ENCODE results near the gene TMEM235. TPM values are rescaled to one million over a fixed set of nuclear protein-coding genes. Genes with fewer than 3 reads are reported as not detected.

Gene TMEM235
- not detected in 2 replicates for total RNA-seq

- DNase-seq (ENCODE audit: low read depth): no peak
Observed at GRCh38 chr17:78230996-78231935, at the start of gene TMEM235. TMEM235 (plus strand) TSS chr17:78231631; CDS start chr17:78232024, 393 bp downstream.

GRCh38 chr17:78182504-78182903 lies 48.9 kb upstream of the TMEM235 start:
- DNase-seq (ENCODE audit: low read depth): no peak

- DNase-seq (ENCODE audit: low read depth): no peak
Observed at GRCh38 chr17:78183916-78184315, 47.5 kb upstream of the TMEM235 start.

DNA sequence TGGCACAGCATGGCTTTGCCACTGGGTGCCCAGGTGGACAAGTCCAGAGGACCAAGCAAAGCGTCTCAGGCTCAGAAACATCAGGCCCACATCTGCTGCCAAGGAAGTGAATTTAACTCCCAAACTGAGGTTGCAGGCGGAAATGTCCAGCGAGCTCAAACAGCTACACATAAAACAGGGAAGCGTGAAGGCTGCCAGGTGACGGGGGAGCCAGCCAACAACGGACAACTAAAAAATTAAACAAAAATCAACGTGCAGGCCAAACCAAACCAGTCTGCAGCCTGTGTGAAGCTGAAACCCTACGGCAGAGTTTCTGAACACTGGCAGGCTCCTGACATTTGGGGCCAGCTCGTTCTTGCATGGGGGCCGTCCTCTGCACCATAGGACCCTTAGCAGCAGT lies 47.1 kb upstream of the TMEM235 start:
- DNase-seq (ENCODE audit: low read depth): no peak

DNA sequence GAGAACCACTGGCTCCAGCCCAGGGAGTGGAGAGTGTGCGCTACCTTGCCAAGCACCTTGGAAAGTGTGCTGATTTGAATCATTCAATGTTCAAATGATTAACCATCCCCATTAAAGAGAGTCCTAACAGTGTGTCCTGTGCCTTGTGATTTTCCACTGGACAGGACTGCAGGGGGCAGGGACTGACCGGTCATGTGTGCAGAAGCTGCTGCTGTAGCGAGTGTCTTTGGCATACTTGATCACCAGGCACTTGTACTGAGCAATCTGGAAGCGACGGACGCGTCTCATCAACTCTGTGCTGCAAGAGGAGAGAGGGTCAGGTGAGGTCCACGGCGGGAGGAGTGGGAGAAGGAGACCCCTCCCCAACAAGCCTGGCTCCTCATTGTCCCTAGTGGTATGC lies 46.6 kb upstream of the TMEM235 start:
- DNase-seq (ENCODE audit: low read depth): peak; percentile 89

GRCh38 chr17:78185981-78186691 lies 45.3 kb upstream of the TMEM235 start:
- no peak for DNase-seq (ENCODE audit: low read depth)

GRCh38 chr17:78186692-78187595 lies 44.5 kb upstream of the TMEM235 start, which contains the start of the genes AFMID and TK1:
AFMID (plus strand) TSS chr17:78187362; CDS start chr17:78187371, 9 bp downstream.
TK1 (minus strand) TSS chr17:78187052; CDS start chr17:78186994, 58 bp downstream.
- DNase-seq (ENCODE audit: low read depth): peak; percentile 90

- no peak for DNase-seq (ENCODE audit: low read depth)
Observed at GRCh38 chr17:78196716-78197115, 34.7 kb upstream of the TMEM235 start.

GRCh38 chr17:78197147-78197832 lies 34.1 kb upstream of the TMEM235 start:
- DNase-seq (ENCODE audit: low read depth): no peak

DNA sequence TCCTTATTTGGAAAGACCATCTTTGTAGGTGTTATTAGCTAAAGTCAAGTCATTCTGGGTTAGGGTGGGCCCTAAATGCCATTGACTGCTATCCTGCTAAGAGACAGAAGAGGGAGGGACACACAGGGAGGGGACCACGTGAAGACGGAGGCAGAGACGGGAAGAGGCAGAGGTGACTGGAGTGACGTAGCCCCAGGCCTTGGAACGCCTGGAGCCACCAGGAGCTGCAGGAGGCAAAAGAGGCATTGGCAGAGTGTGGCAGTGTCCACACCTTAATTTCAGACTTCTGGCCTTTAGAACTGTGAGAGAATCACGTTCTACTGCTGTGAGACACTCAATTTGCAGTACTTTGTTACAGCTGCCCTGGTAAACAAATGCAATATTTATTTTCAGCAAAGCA lies 31.0 kb upstream of the TMEM235 start:
- DNase-seq (ENCODE audit: low read depth): no peak

DNA sequence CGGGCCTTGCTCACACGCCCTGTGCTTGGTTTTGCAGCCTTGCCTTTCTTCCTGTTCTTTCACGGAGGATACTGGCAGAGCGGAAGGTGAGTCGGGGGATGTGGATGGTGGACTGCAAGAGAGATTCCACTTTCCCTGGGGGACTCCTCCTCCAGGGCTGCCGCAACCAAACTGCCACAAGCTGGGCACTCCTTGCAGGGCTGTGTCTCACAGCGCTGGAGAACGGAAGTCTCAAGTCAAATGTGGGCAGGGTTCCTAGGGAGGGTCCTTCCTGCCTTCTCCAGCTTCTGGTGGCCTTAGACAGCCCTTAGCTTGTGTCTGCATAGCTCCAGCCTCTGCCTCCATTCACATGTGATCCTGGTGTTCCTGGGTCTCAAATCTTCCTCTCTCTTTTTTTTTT lies 28.8 kb upstream of the TMEM235 start:
- no peak for DNase-seq (ENCODE audit: low read depth)

DNA sequence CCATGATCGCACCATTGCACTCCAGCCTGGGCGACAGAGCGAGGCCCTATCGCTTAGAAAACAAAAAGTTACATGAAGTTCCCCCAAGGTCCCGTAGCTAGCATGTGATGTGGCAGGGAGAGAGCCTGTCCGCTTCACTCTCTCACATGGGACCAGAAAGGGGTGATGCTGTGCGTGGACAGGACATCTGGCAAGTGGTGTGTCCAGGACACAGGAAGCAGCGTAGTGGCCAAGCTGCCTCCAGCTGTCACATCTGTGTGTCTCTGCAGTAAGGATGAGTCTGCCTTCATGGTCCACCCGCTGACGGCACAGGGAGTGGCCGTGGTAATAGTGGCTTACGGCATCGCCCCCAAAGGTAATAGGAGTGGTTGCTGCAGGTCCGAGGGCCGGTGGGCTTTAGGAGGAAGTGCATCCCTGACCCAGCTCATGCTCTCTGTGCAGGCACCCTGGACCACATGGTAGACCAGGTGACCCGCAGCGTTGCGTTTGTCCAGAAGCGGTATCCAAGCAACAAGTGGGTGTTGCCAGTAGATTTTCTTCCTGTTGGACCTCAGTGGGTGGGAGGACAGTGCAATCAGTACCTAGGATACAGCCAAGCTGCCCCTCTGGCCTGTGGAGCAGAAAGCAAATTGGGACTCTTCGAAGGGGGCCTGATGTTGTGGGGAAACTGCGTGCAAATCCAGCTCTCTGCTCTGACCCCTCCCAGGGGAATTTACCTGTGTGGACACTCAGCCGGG lies 26.9 kb upstream of the TMEM235 start:
- no peak for DNase-seq (ENCODE audit: low read depth)

DNA sequence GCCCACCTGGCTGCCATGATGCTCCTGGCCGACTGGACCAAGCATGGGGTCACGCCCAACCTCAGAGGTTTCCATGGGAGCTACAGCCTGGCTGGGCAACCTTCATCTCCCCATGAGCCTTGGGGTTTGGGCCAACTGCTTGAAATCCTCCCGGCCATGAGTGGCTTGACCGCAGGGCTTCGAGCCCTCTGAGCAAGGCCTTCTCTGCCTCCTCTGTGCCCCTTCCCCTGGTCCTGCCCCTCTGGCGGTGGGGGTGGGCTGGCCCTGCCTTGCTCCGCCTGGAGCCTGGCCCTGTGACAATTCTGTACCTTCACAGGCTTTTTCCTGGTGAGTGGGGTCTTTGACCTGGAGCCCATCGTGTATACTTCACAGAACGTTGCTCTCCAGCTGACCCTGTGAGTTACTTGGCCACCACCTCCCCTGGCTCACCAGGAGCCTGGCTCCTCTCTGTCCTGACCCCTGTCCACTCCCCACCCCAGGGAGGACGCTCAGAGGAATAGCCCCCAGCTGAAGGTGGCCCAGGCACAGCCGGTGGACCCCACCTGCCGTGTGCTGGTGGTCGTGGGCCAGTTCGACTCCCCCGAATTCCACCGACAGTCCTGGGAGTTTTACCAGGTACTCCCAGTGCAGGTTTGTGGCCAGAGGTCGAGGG lies 26.2 kb upstream of the TMEM235 start:
- no peak for DNase-seq (ENCODE audit: low read depth)

DNA sequence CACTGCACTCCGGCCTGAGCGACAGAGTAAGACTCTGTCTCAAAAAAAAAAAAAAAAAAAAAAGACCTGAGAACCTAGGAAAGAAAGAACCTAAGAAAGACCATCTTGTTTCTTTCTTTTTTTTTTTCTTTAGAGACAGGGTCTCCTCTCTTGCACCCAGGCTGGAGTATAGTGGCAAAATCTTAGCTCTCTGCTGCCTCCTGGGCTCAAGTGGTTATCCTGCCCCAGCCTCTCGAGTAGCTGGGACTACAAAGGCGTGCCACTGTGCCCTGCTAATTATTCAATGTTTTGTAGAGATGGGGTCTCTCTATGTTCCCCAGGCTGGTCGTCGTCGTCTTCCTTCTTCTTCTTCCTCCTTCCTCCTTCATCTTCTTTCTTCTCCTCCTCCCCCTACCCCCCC lies 25.1 kb upstream of the TMEM235 start:
- DNase-seq (ENCODE audit: low read depth): no peak

DNA sequence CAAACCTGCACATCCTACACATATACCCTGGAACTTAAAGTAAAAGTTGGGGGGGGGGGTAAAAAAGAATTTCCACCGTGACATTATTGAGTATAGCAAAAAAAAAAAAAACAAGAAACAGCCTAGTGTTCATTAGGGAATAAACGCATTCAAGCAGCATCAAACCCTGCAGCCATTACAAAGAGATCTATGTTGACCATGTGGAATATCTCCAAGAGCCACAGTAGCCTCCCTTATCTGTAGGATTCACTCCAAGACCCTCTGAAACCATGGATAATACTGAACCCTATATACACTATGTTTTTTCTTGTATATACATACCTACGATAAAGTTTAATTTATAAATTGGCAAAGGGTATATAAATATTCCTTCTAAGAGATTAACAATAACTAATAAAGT lies 22.9 kb upstream of the TMEM235 start:
- no peak for DNase-seq (ENCODE audit: low read depth)

DNA sequence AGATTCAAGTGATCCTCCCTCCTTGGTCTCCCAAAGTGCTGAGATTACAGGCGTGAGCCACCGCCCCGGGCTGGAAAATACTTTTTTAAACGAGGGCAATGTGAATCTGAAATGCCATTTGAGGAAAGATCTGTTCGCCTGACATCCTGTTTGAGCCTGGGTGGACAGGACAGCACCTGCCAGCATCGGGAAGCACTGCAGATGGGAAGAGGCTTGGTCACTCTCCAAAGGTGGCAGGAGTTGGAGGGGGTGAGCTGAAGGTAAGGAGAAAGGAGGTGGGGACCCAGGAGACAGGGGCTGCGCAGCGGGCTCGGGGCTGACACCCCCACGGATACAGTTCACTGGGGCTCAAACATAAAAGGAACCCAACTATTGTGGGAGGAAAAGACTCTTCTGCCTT lies 21.3 kb upstream of the TMEM235 start:
- no peak for DNase-seq (ENCODE audit: low read depth)

DNA sequence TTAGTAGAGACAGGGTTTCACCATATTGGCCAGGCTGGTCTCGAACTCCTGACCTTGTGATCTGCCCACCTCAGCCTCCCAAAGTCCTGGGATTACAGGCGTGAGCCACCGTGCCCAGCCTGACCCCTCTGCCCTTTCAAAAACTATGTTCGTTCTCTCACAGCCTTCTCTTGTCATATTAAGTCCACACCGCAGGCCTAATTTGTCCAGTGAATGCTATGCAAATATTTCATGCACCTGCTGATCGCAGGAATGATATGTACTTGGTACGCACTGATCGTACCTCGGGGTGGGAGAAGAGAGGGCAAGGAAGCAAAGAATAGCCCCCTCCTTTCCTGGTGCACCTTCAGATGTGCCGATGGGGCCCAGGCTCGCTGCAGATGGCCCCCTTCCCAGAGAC lies 20.4 kb upstream of the TMEM235 start:
- no peak for DNase-seq (ENCODE audit: low read depth)

DNA sequence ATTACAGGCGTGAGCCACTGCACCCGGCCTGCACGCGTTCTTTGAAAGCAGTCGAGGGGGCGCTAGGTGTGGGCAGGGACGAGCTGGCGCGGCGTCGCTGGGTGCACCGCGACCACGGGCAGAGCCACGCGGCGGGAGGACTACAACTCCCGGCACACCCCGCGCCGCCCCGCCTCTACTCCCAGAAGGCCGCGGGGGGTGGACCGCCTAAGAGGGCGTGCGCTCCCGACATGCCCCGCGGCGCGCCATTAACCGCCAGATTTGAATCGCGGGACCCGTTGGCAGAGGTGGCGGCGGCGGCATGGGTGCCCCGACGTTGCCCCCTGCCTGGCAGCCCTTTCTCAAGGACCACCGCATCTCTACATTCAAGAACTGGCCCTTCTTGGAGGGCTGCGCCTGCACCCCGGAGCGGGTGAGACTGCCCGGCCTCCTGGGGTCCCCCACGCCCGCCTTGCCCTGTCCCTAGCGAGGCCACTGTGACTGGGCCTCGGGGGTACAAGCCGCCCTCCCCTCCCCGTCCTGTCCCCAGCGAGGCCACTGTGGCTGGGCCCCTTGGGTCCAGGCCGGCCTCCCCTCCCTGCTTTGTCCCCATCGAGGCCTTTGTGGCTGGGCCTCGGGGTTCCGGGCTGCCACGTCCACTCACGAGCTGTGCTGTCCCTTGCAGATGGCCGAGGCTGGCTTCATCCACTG lies 17.3 kb upstream of the TMEM235 start, which contains the start of gene BIRC5:
Gene BIRC5 (plus strand): TSS at position 238 of the 690 bp plus-strand sequence. CDS start 64 bp downstream, at position 302.
- peak; percentile 44 for DNase-seq (ENCODE audit: low read depth)

DNA sequence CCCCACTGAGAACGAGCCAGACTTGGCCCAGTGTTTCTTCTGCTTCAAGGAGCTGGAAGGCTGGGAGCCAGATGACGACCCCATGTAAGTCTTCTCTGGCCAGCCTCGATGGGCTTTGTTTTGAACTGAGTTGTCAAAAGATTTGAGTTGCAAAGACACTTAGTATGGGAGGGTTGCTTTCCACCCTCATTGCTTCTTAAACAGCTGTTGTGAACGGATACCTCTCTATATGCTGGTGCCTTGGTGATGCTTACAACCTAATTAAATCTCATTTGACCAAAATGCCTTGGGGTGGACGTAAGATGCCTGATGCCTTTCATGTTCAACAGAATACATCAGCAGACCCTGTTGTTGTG lies 16.7 kb upstream of the TMEM235 start:
- no peak for DNase-seq (ENCODE audit: low read depth)

Measured in renal cortical epithelial cell (primary cell).